Measurements from ENCODE around the gene FXYD3.
"Not testable (repeated sequence)": the region's sequence is repeated elsewhere in the genome, so short reads cannot be mapped to it uniquely, and the experiment has no call there.

FXYD3 gene

DNA sequence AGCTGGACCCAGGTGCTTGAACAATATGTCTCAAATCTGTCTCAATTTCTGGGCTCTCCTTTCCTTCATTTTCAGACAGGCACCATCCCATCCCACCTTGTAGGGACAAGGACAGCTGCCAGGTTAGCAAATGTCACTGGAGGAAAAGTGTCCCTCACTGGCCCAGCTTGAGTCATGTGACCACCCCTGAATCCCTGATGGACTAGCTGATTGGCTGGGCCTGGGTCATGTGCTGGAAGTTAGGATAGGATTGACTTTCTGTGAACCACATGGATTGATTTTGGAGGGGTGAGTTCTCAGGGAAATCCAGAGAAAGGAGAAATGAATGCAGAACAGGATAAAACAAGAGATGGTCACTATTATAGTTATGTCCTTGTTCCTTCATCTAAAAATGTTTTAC lies 28.2 kb upstream of the FXYD3 start:
- FAIRE-seq = no peak

DNA sequence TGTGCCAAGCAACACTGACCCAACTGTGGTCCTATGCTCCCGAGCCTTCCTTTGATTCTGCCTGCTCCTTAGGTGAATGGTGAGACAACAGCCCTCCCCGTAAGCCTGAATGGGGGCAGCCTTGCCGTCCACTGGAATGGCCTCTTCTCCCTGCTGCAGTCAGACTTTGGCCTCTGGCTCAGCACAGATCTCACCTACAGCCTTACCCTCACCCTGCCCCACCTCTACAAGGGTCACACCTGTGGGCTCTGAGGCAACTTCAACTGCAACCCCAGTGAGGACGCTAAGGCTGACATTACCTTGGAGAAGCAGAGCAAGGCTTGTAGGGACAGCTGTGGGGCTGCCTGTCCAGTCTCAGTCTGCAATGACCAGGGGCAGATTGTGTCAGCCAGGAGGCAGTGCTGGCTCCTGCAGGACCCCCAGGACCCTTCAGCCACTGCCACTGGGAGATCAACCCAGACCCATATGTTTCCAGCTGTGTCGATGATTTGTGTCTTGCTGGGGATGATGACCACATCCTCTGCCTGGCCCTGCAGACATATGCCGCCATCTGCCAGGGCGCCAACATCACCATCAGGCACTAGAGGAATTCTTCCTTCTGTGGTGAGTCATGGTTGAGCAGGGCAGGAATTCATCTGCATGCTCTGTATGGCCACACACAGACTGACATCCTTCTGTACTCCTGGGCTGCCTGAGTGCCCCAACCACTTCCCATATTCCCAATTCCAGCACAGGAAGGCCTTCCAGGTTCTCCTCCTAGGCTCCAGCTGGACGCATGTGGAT lies 27.3 kb upstream of the FXYD3 start:
- FAIRE-seq = no peak

DNA sequence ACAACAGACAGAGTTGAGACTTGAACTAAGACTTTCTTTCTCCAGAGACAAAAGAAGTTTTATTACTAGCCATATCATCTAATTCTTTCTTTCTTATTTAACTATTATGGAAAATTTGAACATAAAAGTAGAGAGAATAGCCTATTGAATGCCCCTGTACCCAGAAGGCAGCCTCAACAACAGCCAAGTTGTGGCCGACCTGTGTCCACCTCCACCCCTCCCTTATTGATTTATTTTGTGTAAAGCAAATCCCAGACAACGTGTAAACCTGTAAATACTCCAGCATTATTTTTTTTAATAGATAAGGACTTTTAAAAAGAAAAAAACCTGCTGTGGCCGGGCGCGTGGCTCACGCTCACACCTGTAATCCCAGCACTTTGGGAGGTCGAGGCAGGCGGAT lies 26.1 kb upstream of the FXYD3 start:
- FAIRE-seq = no peak

DNA sequence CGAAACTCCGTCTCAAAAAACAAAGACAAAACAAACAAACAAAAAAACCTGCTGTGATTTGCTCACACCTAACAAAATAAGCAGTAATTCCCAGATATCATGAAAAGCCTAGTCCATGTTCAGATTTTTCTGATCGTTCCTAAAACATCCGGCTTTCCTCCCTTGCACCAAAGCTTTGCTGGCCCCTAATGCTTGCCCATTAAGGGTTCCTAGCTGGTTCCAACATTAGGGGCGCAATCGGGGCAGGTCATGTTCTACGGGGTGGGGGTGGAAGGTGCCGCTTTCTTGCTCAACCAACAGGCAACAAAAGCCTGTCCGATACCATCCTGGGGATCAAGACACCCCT lies 25.5 kb upstream of the FXYD3 start:
- FAIRE-seq = no peak

DNA sequence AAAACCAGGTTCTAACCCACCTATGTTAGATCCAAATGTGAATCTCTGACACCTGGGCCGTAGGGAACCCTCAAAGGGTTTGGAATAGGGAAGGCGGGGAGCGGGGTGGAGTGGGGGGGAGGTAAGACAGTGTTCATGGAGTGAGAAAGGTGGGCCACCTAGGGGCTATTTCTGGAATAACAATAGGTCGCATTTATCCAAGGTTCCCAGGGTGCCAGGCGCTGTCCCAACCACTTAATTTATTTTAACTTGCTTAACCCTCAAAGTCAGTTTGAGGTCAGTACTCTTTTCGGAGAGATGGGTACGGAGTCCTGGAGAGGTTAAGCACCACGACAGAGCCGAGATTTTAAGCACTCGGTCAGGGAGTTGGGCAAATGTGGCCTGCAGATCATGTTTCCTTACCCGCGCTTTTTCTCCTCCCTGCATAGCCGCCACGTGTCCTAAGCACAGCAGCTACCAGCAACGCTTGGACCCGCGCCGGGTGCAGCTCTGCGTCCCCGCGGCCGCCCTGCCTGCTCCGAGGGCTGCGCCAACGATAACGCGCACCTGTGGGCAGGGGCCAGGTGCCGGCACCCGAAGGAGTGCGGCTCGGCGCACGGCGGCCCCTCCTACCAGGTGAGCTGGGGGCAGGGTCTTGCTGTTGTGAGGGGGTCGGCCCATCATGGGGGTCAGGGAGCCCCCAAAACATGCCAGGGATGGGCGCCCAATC lies 25.0 kb upstream of the FXYD3 start:
- FAIRE-seq = no peak

DNA sequence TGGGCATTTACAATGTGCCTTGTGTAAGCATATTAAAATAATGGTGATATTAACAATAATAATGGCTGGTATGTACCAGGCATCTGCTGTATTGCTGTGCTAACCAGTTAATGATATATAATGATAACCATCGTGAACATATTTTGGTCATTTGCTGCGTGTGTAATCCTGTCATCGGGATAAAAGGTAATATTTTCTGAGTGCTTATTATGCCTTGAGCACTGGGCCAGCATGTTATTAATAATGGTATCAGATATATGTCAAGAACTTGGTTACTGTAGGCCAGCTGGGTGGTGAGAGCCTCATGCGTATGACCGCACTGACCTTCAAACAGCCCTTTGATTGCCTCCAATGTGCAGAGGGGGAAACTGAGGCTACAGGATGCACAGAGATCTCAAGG lies 22.2 kb upstream of the FXYD3 start:
- no peak for FAIRE-seq

DNA sequence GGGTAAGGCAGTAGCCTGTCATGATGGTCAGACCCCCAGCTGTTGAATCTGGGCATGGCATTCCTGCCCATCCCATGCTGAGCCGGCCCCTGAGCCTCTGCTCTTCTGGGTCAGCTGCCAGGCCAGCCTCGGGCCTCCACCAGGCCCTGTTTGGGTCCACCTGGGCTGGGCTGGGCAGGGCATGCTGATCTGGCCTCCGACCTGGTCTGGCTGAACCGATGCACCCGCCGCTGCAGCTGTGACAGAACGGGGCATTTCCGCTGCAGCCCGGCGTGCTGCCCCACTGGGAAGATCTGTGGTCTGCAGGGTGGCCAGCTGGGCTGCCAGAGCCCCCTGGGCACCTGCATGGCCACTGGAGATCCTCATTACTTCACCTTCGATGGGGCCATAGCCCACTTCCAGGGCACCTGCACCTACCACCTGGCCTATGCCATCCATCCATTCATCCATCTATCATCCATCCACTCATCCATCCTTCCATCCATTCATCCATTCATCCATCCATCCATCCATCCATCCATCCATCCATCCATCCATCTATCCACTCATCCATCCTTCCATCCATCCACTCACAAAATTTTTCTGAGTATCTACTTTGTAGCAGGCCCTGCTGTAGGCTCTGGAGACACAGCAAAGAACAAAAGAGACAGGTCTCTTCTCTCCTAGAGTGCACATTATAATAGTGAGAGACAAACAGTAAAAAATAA lies 21.5 kb upstream of the FXYD3 start:
- FAIRE-seq = no peak

DNA sequence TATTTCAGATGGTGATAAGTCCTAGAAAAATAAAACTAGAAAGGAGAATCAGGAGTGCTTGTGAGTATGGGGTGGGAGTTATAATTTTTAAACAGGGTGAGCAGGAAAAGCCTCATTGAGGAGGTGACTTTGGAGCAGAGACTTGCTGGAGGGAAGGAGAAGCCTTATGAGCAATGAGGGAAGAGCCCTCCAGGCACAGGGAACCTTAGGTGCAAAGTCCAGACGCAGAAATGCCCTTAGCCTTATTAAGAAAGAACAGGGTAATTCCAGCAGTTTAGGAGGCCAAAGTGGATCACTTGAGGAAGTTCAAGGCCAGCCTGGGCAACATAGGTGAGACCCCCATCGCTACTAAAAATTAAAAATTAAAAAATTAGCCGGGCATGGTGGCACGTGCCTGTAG lies 21.0 kb upstream of the FXYD3 start:
- no peak for FAIRE-seq

DNA sequence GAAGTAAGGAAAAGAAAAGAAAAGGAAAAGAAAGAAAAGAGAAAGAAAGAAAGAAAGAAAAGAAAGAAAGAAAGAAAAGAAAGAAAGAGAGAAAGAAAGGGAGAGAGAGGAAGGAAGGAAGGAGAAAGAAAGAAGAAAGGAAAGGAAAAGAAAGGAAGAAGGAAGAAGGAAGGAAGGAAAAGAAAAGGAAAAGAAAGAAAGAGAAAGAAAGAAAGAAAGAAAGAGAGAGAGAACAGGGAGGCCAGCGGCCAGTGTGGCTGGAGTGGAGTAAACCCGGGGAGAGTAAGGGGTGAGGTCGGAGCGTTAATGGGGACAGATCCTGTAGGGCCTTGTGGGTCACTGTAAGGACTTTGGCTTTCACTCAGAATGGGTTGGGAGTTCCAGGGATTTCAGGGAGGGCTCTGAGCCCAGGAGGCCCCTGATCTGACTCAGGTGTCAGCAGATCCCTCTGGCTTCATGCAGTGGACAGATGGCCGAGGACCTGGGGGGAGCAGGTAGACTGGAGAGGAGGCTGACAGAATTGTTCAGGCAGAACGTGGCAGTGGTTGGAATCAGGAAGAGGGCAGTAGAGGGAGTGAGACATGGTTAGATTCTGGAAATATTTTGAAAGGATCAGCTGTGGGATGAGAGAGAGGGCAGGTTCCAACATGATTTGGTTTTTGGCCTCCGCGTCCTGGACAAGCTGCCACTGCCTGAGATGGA lies 19.8 kb upstream of the FXYD3 start:
- no peak for FAIRE-seq

DNA sequence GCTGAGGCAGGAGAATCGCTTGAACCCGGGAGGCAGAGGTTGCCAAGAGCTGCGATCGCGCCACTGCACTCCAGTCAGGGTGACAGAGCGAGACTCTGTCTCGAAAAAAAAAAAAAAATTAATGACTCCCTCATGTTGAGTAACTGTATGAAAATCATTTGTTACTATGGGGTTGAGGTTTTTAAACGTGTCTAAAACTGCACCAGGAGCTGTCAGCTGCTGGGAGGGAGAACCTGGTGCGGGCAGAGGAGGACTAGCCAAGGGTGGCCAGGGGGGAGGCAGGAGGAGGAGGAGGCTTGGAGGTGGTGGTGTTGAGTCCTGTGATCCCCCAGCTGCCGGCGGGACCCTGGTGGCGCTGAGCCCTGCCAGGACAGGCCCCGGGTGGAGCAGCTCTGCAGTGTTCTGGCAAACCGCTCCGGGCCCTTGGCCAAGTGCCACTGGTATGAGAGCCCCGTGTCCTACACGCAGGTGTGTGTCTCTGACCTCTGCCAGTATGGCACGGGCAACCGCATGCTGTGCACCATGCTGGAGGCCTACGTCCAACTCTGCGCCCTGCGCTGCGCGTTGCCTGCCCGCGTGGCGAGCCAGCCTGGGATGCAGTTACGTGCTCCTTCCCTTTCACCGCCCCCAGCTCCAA lies 17.1 kb upstream of the FXYD3 start:
- no peak for FAIRE-seq

DNA sequence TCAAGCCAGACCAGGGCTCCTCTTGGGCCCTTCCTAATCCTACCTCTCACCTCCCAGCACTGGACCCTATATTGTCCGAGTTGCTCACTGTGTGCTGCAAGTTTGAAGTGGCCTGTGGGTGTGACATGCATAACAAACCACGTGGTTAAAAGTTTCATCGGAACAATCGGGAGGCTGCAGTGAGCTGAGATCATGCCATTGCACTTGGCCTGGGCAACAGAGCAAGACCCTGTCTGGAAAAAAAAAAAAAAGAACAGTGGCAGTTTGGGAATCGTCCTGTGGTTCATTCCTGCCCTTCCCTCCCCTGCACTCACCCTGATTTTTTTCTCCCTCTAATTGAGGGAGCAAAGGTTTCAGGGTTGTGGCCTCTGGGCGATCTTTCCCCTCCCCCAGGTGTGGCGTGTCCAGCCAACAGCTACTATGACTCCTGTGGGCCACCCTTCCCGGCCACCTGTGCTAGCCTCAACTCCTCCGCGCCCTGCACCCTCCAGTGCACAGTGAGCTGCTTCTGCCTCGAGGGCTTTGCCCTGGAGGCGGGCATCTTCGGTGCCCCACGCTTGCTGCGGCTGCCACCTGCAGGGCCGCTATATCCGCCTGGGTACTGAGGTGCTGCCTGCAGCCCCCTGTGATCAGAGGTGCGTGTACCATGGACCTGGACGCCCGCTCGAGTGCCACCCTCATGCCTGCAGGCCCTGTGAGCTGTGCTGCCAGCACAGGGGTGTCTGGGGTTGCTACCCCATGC lies 16.3 kb upstream of the FXYD3 start:
- no peak for FAIRE-seq

DNA sequence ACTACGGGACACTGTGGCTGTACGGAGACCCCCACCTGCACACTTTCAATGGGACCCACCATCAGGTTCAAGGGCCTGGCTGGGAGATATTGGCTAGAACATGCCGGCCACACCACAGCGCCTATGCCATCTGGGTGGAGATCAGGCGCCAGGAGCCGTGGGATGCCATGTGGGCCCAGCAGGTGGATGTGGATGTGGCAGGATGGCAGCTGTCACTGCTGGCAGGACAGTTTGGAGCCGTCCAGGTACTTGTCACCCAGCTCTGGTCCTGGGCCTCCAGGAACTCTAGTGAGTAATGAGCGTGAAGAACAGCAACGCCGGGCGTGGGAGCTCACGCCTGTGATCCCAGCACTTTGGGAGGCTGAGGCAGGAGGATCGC lies 15.7 kb upstream of the FXYD3 start:
- no peak for FAIRE-seq

DNA sequence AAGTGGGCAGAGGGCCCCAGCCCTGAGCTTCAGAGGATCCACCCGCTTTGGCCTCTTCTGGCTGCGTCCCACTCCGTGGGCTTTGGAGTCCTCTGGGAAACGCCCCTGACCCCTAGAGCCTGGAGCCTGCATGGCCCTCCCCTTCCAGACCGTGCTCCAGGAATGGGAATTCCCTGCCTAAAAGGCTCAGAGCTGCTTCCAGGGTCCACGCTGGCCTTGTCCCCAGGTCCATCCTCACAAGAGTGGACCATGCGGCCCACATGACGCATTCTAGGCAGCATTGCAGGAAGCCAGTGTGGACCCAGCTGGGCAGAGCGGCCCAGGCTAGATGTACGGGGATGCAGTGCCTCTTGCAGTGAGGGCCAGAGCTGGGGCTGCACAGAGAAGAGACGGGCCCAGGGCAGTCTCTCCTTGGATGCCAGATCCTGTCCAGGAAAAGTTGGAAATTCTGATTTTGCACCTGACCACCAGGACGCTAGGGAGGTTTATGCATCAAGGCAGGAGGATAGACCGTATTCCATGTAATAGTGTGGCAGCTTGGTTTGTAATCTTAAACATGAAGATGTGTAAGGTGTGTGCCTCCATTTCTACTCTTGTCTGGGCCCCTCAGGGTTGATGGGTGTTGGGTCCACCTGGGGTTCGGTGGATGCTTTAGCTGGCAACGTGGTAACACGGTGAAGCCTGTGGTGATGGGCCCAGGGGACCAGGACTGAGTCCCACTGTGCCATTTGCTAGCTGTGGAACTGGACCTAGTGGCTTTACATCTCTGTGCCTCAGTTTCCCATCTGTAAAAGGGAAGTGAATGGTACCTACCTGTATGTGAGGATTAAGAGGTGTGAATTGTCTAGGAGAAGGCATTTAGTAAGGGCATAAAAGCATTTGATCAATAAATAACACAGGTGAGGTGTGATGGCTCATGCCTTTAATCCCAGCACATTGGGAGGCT lies 14.8 kb upstream of the FXYD3 start:
- FAIRE-seq = no peak

DNA sequence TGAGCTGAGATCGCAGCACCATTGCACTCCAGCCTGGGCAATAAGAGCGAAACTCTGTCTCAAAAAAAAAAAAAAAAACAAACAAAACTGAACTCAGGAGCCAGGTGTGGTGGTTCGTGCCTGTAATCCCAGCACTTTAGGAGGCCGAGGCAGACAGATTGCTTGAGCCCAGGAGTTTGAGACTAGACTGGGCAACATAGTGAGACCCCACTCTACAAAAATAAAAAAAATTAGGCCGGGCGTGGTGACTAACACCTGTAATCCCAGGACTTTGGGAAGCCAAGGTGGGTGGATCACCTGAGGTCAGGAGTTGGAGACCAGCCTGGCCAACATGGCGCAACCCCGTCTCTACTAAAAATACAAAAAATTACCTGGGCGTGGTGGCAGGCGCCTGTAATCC lies 13.7 kb upstream of the FXYD3 start:
- FAIRE-seq = not testable (repeated sequence)

DNA sequence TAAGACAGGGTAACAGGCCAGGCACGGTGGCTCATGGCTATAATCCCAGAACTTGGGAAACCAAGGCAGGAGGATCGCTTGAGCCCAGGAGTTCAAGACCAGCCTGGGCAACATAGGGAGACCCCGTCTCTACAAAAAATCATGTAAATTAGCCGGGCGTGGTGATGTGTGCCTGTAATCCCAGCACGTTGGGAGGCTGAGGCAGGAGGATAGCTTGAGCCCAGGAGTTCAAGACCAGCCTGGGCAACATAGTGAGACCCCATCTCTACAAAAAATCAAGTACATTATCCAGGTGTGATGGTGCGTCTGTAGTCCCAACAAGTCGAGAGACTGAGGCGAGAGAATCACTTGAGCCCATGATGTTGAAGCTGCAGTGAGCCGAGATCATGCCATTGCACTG lies 12.0 kb upstream of the FXYD3 start:
- FAIRE-seq = not testable (repeated sequence)

DNA sequence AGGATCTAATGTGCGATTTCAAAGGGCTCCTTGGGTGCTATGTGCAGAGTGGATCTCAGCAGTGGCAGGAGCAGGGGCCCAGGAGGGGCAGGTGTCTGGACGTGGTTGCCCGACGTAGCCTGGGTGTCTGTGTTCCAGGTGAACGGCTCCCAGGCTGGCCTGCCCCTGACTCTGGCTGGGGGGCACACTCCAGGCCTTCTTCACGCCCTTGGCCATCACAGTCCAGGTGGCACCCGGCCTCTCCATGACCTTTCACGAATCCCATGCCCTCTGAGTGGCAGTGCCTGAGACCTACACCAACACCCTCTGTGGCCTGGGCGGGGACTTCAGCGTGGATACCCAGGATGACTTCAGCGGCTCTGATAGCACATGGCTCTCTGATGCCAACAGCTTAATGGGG lies 11.3 kb upstream of the FXYD3 start:
- FAIRE-seq = no peak

DNA sequence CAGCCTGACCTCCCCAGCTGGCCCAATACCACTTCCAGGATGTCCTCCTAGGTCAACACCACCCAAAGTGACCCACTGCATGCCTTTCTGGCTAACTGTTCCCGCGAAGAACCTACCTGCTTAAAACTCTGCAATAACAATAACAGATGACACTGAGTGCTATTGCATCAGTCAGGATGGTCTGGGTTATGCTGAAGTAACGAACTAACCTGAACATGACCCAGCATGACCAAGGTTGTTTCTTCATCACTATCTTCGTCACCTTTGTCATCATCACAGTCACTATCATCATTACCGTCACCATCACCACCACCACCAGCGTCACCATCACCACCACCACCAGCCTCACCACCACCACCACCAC lies 10.6 kb upstream of the FXYD3 start:
- FAIRE-seq = no peak

DNA sequence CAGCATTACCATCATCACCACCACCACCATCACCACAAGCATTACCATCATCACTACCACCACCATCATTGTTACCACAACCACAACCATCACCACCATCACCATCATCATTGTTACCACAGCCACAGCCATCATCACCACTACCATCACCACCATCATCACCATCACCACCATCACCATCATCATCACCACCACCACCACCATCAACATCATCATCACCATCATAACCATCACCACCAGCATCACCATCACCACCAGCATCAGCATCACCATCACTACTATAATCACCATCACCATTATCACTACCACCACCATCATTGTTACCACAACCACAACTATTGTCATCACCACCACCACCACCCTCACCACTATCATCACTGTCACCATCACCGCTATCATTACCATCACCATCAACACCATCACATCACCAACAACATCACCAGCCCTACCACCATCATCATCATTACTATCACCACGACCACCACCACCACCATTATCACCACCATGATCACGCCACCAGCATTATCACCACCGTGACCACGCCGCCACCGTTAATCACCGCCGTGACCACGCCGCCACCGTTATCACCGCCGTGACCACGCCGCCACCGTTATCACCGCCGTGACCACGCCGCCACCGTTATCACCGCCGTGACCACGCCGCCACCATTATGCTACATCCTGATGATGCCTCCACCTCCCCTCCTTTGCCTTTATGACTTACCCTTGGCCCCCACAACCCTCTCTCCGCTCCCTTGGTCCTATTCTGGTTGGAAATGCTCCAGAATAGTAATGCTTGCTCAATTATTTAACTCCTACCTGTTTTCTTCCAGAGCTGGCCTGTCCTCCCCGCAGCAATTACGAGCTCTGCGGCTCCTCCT lies 10.0 kb upstream of the FXYD3 start:
- no peak for FAIRE-seq

DNA sequence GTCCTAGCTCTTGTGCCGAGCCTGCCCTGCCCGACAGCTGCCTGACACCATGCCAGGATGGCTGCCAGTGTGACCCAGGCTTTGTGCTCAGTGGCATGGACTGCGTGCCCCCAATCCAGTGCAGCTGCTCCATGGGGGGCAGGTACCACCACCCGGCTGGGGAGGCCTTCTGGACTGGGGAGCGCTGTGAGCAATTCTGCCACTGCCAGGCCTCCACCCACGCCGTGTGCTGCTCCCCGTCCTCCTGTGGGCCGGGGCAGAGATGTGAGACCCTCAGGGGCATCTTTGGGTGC lies 9.4 kb upstream of the FXYD3 start:
- no peak for FAIRE-seq

DNA sequence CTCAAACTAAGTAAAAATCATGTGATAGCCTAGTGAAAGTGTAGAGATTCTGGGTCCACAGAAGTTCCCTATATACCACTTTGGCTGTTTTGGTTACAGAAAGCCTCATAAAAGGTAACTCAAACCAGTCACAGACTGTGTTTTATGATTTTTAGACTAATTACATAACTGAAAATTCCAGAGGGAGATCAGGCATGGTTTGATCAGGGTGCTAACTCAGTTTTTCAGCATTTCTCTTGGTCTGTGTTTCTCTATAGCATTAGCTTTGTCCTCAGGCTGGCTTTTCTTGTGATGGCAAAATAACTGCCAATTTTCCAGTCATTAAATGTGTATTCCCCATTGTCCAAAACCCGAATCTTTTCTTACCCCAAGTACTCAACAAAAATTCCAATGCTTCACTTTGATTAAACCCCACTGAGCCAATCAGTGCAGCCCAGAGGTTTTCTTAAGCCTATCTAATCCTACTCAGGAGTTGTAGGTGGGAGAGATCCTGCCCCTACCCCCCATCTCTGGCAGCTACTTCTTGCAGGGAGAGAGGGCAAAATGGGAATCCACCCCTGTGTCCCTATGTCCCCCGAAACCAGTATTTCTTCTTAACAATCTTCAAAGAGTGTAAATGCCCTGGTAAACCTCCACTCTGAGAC lies 8.6 kb upstream of the FXYD3 start:
- FAIRE-seq = no peak
